Activated CD8-positive, alpha-beta memory T cell treated with anti-CD3 and anti-CD28 coated beads, Interleukin-2, amount 50 U/mL, for 1 hour (primary cell): ENCODE data around the gene SIAH1.
"Not testable (repeated sequence)": the region's sequence is repeated elsewhere in the genome, so short reads cannot be mapped to it uniquely, and the experiment has no call there.

Experiments used
- DNase-seq: peaks from one replicate; pipeline ENCODE4 v3.0.0-alpha.2; 2020; ENCODE audit errors: extremely low read depth

Gene SIAH1

GRCh38 chr16:48332978-48333377 is 52.2 kb downstream of the SIAH1 start:
- no peak for DNase-seq

DNA sequence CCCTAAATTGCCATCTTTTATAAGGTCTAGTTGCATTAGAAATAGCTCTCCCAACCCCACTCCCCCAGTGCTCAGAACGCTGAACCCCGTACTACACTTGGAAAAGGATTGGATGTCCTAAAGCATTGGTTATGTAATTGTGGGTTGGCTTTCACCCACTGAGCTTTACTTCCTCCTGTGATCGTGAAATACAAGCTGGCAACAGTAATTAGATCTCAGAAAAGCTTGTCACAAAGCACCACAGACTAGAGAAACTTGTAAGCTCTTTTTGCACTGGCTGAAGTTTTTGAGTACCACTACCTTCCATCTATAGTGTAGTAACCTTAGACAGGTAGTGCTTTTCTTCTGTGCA is 54.4 kb downstream of the SIAH1 start:
- no peak for DNase-seq

DNA sequence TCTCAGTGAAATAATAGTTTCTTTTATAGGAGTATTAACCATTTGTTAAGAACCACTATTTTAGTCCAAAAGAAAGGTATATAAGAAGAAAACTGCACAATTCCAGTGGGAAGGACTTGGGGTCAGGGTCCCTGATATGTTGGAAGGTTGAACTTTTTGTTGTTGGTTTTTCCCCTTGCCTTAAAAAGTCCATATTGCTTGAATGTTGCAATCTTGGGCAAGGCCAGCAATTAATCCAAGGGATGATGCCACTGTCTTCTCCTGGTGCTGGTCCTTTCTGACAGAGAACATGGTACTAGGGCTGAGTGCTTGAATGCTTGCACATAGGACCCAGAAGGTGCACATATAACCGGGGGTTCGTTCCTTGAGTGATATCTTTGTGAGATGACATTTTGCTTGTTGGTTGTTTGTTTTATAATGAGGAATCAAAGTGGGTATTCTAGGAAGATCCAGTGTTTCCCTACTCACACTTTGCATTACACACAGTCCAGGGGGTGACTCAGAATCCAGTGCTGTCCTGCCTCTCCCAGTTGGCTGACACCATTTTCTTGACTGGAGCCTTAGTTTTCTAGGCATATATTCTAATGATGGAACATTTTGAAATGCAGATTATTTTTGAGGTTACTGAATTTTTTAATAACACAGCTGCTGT is 54.9 kb downstream of the SIAH1 start:
- no peak for DNase-seq

GRCh38 chr16:48329138-48329537 is 56.1 kb downstream of the SIAH1 start:
- DNase-seq: no peak

DNA sequence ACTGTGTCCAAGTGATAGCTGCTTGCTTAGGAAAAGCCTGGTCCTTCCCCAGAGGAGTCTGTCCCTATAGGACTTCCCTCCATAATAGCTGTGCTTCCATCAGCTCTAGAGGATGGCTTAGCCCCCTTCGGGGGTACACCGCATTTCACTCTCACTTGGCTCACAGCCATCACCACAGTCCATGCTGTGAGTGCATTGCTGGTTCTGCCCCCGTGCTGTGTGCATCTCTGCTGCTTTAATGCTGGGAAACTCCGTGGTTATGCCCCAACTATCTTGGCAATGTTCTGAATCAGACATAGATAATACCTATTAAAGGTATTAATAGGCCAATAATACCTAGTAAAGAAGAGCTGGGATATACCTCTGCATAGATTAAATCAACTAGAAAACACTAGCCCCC is 58.3 kb downstream of the SIAH1 start:
- DNase-seq: no peak

GRCh38 chr16:48323783-48324775 is 61.1 kb downstream of the SIAH1 start:
- DNase-seq: no peak

DNA sequence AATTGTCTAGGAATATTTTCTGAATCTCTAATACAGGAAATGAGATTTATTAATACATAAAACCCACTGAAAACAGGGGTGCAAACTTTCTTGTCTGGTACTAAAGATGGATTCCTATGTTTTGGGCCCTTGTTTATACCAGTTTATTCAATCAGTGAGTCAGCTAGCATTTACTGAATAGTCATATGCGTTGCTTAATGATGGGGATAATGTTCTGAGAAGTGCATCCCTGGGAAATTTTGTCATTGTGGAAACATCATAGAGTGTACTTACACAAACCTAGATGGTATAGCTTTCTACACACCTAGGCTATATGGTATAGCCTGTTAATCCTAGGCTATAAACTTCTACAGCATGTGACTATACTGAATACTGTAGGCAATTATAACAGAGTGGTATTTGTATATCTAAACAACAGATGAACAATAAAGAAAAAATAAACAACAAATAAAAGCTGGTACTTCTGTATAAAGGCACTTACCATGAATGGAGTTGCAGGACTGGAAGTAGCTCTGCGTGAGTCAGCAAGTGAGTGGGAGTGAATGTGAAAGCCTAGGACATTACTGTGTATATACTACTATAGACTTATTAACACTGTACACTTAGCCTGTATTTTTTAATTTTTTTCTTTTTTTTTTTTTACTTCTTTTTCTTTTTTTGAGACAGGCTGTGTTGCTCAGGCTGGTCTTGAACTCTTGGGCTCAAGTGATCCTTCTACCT is 63.7 kb downstream of the SIAH1 start:
- no peak for DNase-seq

- peak; percentile 4 for DNase-seq
These were observed 66.6 kb downstream of the SIAH1 start for GRCh38 chr16:48318630-48319029.

DNA sequence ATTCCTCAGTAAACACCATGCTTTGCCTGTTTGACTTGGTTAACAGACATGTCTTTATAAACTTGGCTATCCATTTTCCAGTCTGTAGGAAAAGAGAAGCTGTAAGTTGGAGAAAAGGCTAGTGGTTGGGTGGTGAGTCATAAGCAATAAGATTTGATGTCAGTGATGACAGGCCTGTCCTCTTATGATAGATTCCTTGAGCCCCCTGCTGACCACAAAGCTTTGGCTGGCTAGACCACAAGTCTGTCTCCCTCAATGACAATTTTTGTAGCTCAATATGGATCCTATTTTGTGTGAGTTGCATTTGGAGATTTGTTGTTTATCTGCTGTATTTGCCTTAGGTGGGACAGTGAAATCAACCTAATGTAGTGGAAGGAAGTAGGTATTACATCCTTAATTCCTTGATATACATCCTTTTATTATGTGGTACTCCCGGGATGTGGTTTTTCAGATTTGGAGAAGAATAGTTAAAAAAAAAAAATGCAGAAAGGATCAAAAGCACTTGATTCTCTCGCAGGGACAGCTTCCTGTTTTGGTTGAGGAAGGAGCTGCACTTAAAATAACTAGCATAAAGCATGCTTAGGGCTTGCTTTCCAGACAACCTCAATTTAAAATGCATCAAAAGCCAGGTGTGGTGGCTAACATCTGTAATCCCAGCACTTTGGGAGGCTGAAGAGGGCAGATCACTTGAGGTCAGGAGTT is 67.4 kb downstream of the SIAH1 start:
- no peak for DNase-seq

- no peak for DNase-seq
These were observed 68.2 kb downstream of the SIAH1 start for GRCh38 chr16:48317026-48317425.

GRCh38 chr16:48313905-48314304 is 71.3 kb downstream of the SIAH1 start:
- DNase-seq: not testable (repeated sequence)

DNA sequence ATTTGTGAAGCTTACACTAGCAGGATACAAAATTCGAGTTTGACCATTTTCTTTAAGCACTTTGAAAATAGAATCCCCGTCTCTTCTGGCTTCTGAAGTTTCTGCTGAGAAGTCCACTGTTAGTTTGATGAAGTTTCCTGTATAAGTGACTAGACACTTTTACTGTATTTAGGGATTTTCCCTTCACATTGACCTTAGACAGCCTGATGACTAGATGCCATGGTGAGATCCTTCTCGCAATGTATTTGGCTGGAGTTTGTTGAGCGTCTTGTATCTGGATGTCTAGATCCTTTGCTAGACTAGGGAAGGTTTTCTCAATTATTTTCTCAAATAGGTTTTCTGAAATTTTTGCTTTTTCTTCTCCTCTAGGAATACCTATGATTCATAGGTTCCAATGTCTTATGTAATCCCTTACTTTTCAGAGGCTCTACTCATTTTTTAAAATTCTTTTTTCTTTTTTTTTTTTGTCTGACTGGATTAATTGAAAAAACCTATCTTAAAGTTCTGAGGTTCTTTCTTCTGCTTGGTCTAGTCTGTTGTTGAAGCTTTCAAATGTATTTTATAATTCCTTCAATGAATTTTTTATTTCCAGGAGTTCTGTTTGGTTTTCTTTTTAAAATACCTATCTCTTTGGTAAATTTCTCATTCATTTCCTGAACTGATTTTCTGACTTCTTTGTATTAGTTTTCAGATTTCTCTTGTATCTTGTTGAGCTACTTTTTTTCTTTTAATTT is 74.1 kb downstream of the SIAH1 start:
- DNase-seq: no peak
